Measurements from ENCODE around the gene SETD2. TPM values are rescaled to one million over a fixed set of nuclear protein-coding genes. Genes with fewer than 3 reads are reported as not detected.

Gene SETD2
- total and polyA plus RNA-seq, 9 of the 15 experiments (the other 6 are each of a cell fraction or from before 2014, with no cell fraction given): 8.2 to 44.0 (median 33.6) TPM

- TF ChIP-seq ARID4B (CRISPR knock-in tag; IDR thresholded peaks at IDR 0.05) (no peak), POLR2A (conservative IDR thresholded peaks at IDR 0.05) (no peak), PRPF4 (IDR thresholded peaks at IDR 0.05; ENCODE audit: insufficient read depth, low read depth, low read length, poor library complexity, severe bottlenecking) (no peak), NCOA4 (IDR thresholded peaks at IDR 0.05; ENCODE audit: partially characterized antibody) (no peak), TEAD2 (tag; IDR thresholded peaks at IDR 0.05) (no peak), PHB (CRISPR knock-in tag; IDR thresholded peaks at IDR 0.05) (no peak), CBFA2T3 (IDR thresholded peaks at IDR 0.05) (peak; percentile 92), FOXA3 (CRISPR knock-in tag; conservative IDR thresholded peaks at IDR 0.05 in 1 of 2, IDR thresholded peaks at IDR 0.05 in 1 of 2) (0 out of 4 replicates have a peak, but pooled peaks of 1 of the 2 experiments have one; percentile 21), SMARCA4 (IDR thresholded peaks at IDR 0.05) (peak; percentile 43; the same call in 1 of the 2 replicates), EP400 (IDR thresholded peaks at IDR 0.05) (no peak), WHSC1 (IDR thresholded peaks at IDR 0.05; ENCODE audit: low read length) (peak; percentile 12), RAD21 (CRISPR knock-in tag; conservative IDR thresholded peaks at IDR 0.05 in 1 of 2, IDR thresholded peaks at IDR 0.05 in 1 of 2) (peak in 1 of 2 experiments; percentile 10; a peak in 2 of 4 replicates)
- TF ChIP-seq, protein P1, sequence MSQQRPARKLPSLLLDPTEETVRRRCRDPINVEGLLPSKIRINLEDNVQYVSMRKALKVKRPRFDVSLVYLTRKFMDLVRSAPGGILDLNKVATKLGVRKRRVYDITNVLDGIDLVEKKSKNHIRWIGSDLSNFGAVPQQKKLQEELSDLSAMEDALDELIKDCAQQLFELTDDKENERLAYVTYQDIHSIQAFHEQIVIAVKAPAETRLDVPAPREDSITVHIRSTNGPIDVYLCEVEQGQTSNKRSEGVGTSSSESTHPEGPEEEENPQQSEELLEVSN (IDR thresholded peaks at IDR 0.05; ENCODE audit: borderline replicate concordance in 1 of 2, extremely low read depth in 1 of 2, insufficient read depth in 1 of 2, insufficient read length in 1 of 2, low read depth in 1 of 2, low read length in 1 of 2, poor library complexity in 1 of 2, severe bottlenecking in 1 of 2): no peak
- TF ChIP-seq, protein P2, sequence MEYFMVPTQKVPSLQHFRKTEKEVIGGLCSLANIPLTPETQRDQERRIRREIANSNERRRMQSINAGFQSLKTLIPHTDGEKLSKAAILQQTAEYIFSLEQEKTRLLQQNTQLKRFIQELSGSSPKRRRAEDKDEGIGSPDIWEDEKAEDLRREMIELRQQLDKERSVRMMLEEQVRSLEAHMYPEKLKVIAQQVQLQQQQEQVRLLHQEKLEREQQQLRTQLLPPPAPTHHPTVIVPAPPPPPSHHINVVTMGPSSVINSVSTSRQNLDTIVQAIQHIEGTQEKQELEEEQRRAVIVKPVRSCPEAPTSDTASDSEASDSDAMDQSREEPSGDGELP (CRISPR knock-in tag; IDR thresholded peaks at IDR 0.05; ENCODE audit: borderline replicate concordance): peak; percentile 46; the same call in 1 of the 2 replicates
Measured at GRCh38 chr3:46970391-46971091, 193.4 kb downstream of the SETD2 start (continued).
